Skin of body (tissue), 2 donors: Measurements from ENCODE around the gene OBSL1. TPM values are rescaled to one million over a fixed set of nuclear protein-coding genes. Genes with fewer than 3 reads are reported as not detected.

Experiments used
- DNase-seq: peaks from one replicate; lab custom pipeline; 2025; lab: John Stamatoyannopoulos, UW
- total RNA-seq: library from RNA; depleted of rRNA; stranded (reverse); fragments of >200 nt; gene quantifications from one replicate; pipeline ENCODE4 v1.2.3, GENCODE V29; 2014

Gene OBSL1
- 47.0 TPM for total RNA-seq

- peak; percentile 28 for DNase-seq
Observed at GRCh38 chr2:219571311-219572236, at the start of gene OBSL1. TSS of gene OBSL1 (minus strand) at chr2:219571539. CDS start at chr2:219571232, 307 bp downstream.

- no peak for DNase-seq
Observed at GRCh38 chr2:219620546-219620945, 49.2 kb upstream of the OBSL1 start.

GRCh38 chr2:219619235-219619634 lies 47.9 kb upstream of the OBSL1 start:
- no peak for DNase-seq

- no peak for DNase-seq
Observed at GRCh38 chr2:219618733-219619122, 47.4 kb upstream of the OBSL1 start.

- DNase-seq = no peak
Observed at GRCh38 chr2:219616550-219616949, 45.2 kb upstream of the OBSL1 start.

- DNase-seq = no peak
Observed at GRCh38 chr2:219615894-219616293, 44.6 kb upstream of the OBSL1 start.

- DNase-seq = no peak
Observed at GRCh38 chr2:219615036-219615435, 43.7 kb upstream of the OBSL1 start.

- DNase-seq = no peak
Observed at GRCh38 chr2:219614076-219614860, 42.9 kb upstream of the OBSL1 start.

- DNase-seq = no peak
Observed at GRCh38 chr2:219613461-219614070, 42.2 kb upstream of the OBSL1 start.

GRCh38 chr2:219612577-219613286 lies 41.4 kb upstream of the OBSL1 start:
- DNase-seq = no peak

GRCh38 chr2:219611866-219612576 lies 40.7 kb upstream of the OBSL1 start:
- DNase-seq = no peak

GRCh38 chr2:219611306-219611705 lies 40.0 kb upstream of the OBSL1 start:
- no peak for DNase-seq

- DNase-seq = no peak
Observed at GRCh38 chr2:219609149-219609750, 37.9 kb upstream of the OBSL1 start.

GRCh38 chr2:219608399-219608964 lies 37.1 kb upstream of the OBSL1 start:
- no peak for DNase-seq

- DNase-seq = no peak
Observed at GRCh38 chr2:219607931-219608330, 36.6 kb upstream of the OBSL1 start.

GRCh38 chr2:219605607-219605954 lies 34.2 kb upstream of the OBSL1 start:
- no peak for DNase-seq

- DNase-seq = no peak
Observed at GRCh38 chr2:219603771-219604170, 32.4 kb upstream of the OBSL1 start.

- no peak for DNase-seq
Observed at GRCh38 chr2:219598308-219599078, 27.2 kb upstream of the OBSL1 start.
